Measurements from ENCODE around the gene HORMAD1.
"Not testable (repeated sequence)": the region's sequence is repeated elsewhere in the genome, so short reads cannot be mapped to it uniquely, and the experiment has no call there.

Gene HORMAD1

DNA sequence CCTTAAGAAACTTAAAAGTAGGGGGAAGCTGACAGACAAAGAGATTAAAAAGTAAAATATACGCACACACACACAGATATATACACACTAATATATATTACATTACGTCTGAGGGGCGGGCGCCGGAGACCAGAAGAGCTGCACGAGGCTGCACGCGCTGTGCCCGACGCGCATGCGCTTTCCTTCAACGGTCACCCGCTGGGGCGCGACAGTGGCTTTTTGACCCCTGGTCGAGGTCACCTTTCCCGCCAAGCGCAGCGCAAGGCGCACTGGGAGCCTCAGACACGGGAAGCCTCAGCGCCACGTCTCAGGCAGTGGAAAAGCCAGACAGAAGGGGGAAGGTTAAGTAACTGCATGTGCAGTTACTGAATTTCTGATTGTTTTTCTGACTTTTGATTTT is at the start of gene HORMAD1:
Gene HORMAD1, minus strand, starts transcription at position 193 of the 400 bp plus-strand sequence. CDS start 1,390 bp downstream, outside the sequence.
- no peak for DNase-seq

- not testable (repeated sequence) for DNase-seq
Observed at GRCh38 chr1:150767704-150768103, 47.0 kb upstream of the HORMAD1 start.

GRCh38 chr1:150765977-150766301 is 45.2 kb upstream of the HORMAD1 start:
- not testable (repeated sequence) for DNase-seq

DNA sequence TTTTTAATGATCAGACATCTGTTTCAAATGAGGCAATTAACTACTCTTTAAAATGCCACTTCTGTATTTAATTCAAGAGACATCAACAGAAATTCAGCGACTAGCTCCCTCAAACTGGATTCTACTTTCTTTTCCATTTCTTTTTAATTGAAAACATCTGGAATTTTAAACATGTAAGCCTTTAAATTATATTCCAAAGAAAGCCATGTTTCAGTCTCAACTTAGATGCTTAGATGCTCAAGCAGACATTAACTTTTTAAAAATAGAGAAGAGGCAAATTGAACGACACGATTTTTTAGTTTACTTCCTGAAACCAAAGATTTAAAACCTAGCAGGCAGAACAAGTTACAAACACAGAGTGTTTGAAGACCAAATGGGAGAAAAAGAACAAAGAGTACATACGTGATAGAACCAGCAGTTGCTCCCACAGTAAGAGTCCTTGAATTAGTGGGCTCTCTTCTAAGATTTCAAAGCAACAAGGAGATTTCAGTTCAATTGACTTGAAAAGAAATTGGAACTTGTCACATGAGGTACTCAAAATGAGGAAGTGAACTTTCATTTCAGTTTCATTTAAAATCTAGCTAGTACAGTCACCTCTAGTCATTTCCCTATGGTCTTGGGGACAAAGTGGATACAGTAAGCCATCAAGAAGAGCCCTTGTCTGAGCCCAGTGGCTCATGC is 44.7 kb upstream of the HORMAD1 start, which contains the start of gene CTSS:
Gene CTSS, minus strand, starts transcription at position 483 of the 681 bp plus-strand sequence. CDS start 1,015 bp downstream, outside the sequence.
- DNase-seq, result no peak

GRCh38 chr1:150764617-150765101 is 44.0 kb upstream of the HORMAD1 start:
- DNase-seq, result no peak

DNA sequence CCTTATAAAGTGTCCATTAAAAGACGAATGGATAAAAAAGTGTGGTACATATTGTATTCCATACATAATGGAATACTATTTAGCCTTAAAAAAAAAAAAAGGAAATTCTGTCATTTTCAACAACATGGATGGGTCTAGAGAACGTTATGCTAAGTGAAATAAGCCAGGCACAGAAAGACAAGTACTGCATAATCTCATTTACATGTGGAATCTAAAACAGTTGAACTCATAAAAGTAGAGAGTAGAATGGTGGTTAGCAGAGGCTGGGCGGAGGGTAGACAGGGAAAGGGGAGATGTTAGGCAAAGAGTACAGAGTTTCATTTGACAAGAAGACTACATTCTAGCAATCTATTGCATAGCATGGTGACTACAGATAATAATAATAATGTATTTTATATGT is 42.3 kb upstream of the HORMAD1 start:
- no peak for DNase-seq

DNA sequence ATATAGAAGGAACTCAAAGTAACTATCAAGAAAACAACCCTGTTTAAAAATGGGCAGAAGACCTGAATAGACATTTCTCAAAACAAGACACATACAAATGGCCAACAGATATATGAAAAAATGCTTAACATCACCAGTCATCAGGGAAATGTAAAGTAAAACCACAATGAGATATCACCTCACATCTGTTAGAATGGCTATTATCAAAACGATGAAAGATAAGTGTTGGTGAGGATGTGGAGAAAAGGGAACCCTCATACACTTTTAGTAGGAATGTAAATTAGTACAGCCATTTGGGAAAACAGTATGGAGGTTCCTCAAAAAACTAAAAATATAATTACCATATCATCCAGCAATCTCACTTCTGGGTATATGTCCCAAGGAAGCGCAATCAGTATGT is 41.9 kb upstream of the HORMAD1 start:
- no peak for DNase-seq

DNA sequence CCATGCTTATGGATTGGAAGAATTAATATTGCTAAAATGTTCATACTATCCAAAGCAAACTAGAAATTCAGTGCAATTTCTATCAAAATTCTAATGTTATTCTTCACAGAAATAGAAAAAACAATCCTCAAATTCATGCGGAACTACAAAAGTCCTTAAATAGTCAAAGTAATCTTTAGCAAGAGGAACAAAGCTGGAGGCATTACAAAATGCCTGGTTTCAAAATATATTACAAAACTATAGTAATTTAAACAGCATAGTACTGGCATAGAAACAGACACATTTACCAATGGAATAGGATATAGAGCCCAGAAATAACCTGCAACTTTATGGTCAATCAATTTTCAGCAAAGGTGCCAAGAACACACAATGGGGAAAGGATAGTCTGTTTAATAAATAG is 41.1 kb upstream of the HORMAD1 start:
- DNase-seq, result no peak

GRCh38 chr1:150760013-150760412 is 39.3 kb upstream of the HORMAD1 start:
- DNase-seq, result no peak

- DNase-seq, result no peak
Observed at GRCh38 chr1:150753416-150753815, 32.7 kb upstream of the HORMAD1 start.

DNA sequence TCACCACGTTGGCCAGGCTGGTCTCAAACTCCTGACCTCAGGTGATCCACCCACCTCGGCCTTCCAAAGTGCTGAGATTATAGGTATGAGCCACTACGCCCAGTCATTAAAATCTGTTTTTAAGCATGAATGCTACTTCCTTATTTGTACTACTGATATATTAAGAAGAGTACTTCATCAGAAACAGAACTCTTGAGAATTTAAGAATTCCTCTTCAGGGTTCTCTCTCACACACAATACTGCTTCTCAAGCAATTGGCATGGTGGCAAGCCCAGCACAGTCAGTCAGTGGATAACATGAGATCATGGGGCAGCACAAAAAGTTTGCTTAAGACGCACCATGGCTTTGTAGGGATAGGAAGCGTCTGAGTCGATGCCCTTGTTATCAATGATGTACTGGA is 30.7 kb upstream of the HORMAD1 start:
- DNase-seq, result no peak

- no peak for DNase-seq
Observed at GRCh38 chr1:150749720-150750311, 29.1 kb upstream of the HORMAD1 start.

DNA sequence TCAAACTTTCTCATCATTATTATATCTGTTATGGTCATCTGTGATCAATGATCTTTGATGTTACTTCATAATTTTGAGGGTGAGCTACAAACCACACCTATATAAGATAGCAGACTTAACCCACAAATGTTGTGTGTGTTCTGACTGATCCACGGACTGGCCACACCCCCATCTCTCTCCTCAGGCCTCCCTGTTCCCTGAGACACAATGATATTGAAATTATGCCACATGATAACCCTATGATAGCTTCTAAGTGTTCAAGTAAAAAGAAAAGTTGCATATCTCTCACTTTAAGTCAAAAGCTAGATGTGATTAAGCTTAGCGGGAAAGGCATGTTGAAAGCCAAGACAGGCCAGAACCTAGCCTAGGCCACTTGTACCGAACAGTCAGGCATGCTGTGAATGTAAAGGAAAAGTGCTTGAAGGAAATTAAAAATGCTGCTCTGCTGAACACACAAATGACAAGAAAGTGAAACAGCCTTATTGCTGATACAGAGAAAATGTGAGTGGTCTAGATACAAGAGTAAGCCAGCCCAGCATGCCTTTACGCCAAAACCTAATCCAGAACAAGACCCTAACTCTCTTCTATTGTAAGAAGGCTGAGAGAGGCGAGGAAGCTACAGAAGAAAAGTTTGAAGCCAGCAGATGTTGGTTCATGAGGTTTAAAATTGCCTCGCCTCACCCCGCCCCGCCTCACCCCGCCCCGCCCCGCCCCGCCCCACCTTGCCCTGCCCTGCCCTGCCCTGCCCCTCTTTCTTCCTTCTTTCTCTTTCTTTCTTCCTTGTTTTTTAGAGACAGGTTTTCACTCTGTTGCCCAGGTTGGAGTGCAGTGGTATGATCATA is 28.4 kb upstream of the HORMAD1 start:
- DNase-seq, result no peak

DNA sequence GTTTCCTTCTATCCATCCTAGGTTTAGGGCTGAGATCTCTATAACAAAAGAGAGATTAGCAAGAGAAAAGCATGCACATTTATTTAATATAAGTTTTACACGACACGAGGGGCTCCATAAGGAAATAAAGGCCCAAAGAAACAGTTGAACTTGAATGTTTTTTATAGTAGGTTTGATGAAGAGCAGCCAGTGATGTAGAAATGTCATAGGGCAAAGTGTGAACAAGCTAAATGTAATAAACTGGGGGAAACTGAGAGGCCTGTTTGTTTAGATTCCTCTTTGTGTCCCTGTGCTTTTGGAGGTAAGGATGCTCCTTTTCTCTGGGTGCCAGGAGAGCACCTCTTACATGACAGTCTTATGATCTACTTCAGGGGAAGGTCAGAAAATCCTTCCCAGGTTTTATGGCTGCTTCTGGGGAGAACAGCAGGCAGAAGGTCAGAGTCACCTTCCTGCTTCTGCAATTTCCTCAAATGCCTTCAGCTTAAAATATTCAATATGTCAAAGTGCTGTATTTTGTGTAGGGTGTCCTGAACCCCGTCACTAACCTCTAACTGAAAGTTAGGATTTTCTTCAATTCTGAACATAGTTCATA is 9.5 kb upstream of the HORMAD1 start:
- DNase-seq, result no peak

DNA sequence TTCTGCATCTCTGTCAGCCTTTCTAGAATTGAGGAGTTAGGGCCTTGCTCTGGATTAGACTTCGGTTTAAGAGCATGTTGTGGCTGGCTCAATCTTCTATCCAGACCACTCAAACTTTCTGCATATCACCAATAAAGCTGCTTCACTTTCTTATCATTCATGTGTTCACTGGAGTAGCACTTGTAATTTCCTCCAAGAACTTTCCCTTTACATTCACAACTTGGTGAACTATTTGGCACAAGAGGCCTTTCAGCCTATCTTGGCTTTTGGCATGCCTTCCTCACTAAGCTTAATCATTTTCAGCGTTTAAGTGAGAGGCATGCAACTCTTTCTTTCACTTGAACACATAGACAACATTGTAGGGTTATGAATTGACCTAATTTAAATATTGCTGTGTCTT is 3.6 kb upstream of the HORMAD1 start:
- DNase-seq, result no peak

DNA sequence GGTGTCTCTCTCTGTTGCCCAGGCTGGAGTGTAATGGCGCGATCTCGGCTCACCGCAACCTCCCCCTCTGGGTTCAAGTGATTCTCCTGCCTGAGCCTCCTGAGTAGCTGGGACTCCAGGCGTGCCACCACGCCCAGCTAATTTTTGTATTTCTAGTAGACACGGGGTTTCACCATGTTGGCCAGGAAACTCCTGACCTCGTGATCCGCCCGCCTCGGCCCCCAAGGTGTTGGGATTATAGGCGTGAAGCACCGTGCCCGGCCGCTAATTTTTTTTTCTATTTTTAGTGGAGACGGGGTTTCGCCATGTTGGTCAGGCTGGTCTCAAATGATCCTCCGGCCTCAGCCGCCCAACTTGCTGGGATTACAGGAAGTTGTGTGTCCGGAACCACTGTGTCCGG is 597 bp downstream of the HORMAD1 start:
- no peak for DNase-seq

DNA sequence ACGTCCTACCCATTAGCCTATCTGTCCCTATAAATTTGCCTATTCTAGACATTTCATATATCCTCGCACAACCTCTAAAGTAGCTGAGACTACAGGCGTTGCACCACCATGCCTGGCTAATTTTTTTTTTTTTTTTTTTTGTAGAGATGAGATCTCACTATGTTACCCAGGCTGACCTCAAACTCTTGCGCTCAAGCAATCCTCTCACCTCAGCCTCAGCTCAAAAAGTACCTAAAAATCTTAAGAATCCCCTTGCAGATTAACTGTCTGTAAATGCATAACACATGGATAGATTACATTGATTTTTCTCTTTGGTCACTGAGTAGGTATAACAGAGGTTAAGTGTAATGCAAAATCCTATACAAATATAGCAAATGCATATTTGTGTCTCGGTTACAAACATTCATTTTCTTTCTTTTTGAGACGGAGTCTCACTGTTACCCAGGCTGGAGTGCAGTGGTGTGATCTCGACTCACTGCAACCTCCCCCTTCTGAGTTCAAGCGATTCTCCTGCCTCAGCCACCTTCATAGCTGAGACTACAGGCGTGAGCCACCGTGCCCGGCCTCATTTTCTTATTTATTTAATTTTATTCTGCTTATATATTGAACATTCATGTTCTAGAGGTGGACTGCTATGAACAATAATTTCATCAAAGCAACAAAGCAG is 2.3 kb downstream of the HORMAD1 start:
- no peak for DNase-seq

DNA sequence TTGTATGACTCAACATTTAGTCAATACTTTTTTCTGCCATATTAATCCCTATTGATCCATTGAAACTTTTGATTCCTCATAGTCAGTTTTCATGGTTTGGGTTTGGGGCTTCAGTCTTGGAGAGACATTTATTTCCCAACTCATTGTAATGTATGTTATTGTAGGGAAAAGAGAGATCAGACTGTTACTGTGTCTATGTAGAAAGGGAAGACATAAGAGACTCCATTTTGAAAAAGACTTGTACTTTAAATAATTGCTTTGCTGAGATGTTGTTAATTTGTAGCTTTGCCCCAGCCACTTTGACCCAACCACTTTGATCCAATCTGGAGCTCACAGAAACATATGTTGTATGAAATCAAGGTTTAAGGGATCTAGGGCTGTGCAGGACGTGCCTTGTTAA is 11.7 kb downstream of the HORMAD1 start:
- DNase-seq, result not testable (repeated sequence)

DNA sequence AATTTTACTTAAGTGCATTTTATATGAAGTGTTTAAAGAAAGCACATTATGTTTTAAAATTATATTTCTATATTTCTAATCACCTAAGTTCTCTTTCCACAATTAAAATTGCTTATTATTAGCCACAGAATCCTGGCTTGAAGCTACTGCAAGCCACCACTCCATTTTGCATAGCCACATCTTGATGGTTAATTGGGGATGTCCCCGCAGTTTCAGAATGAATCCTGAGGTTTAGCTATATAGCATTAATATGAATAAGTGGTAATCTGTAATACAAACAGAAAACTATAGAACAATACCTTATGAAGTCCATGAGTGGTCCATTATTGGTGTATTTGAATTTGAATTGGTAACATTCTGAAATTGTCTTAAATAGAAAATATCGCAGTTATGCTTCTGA is 12.1 kb downstream of the HORMAD1 start:
- no peak for DNase-seq

GRCh38 chr1:150706091-150706490 is 14.6 kb downstream of the HORMAD1 start:
- no peak for DNase-seq

DNA sequence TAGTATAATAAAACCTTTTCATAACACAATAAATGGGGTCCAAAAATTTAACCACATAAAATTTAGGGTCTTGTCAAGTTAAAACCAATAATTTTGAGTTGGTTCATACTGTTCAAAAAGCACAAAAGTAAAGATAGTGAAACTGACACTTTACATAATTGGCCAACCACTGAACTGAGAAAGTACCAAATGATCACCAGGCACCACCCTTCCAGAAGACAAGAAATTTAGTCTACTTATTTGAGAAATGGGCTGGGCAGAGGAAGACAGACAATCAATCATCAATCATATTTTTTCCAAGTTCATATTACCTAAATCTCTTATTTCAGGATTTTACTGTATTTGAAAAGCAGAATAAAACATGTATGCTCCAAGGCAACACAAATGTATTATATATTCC is 17.3 kb downstream of the HORMAD1 start:
- DNase-seq, result no peak

GRCh38 chr1:150696995-150697927 is 23.4 kb downstream of the HORMAD1 start, which contains the start of gene GOLPH3L:
Gene GOLPH3L, minus strand, starts transcription at chr1:150697154. Its CDS starts 2,316 bp downstream, at chr1:150694838.
- peak; percentile 82 for DNase-seq

Measured in activated CD4-positive, alpha-beta T cell treated with anti-CD3 and anti-CD28 coated beads, Interleukin-2, amount 50 U/mL, for 1 hour (primary cell).